Glutamatergic neuron (in vitro differentiated cells): Measurements from ENCODE around the gene ZNF853. TPM values are rescaled to one million over a fixed set of nuclear protein-coding genes. Genes with fewer than 3 reads are reported as not detected.

Experiments
- DNase-seq: peaks from one replicate; pipeline ENCODE4 v3.0.0; 2022
- H3K27ac Mint-ChIP-seq: one replicate; pipeline ENCODE4 v1.8.0; 2020; ENCODE audit warnings: mild to moderate bottlenecking, mixed read lengths, inconsistent platforms; ENCODE audit not compliant: unreplicated experiment
- H3K27me3 Mint-ChIP-seq: one replicate; pipeline ENCODE4 v1.8.0; 2020; ENCODE audit warnings: mild to moderate bottlenecking, moderate library complexity, mixed read lengths, inconsistent platforms; ENCODE audit not compliant: unreplicated experiment
- H3K36me3 Mint-ChIP-seq: one replicate; pipeline ENCODE4 v1.8.0; 2020; ENCODE audit warnings: mild to moderate bottlenecking, mixed read lengths, inconsistent platforms; ENCODE audit not compliant: unreplicated experiment
- H3K4me1 Mint-ChIP-seq: one replicate; pipeline ENCODE4 v1.8.0; 2020; ENCODE audit warnings: mild to moderate bottlenecking, low read depth, mixed read lengths, inconsistent platforms; ENCODE audit not compliant: unreplicated experiment
- H3K4me3 Mint-ChIP-seq: one replicate; pipeline ENCODE4 v1.8.0; 2020; ENCODE audit warnings: mild to moderate bottlenecking, mixed read lengths, inconsistent platforms; ENCODE audit not compliant: unreplicated experiment
- H3K9me3 Mint-ChIP-seq: one replicate; pipeline ENCODE4 v1.8.0; 2020; ENCODE audit warnings: mild to moderate bottlenecking, moderate library complexity, mixed read lengths, inconsistent platforms; ENCODE audit not compliant: unreplicated experiment
- total RNA-seq: library from RNA; stranded (reverse); fragmentation: NEBNext Ultra II Directional; extraction: Animal tissue kit (Norgen Biotek cat#: 25700); gene quantifications from one replicate; pipeline ENCODE4 v1.2.1, GENCODE V29; 2021; ENCODE audit not compliant: unreplicated experiment
- TF ChIP-seq, protein P1 (sequence below): fragments of 200-600 bp; sonication (generic); IDR thresholded peaks from one replicate; pipeline ENCODE4 v1.5.0; 2021; ENCODE audit not compliant: partially characterized antibody, unreplicated experiment

ZNF853 gene
- total RNA-seq, 1 donor from 2014 or later, result 5.5 TPM

- no peaks in the 10 kb centered on the region for H3K4me1 Mint-ChIP-seq
- no peak for DNase-seq
- peaks cover 6% of the 10 kb centered on the region for H3K27me3 Mint-ChIP-seq
- H3K27ac Mint-ChIP-seq, result no peak overlapping the region
- TF ChIP-seq, protein P1, sequence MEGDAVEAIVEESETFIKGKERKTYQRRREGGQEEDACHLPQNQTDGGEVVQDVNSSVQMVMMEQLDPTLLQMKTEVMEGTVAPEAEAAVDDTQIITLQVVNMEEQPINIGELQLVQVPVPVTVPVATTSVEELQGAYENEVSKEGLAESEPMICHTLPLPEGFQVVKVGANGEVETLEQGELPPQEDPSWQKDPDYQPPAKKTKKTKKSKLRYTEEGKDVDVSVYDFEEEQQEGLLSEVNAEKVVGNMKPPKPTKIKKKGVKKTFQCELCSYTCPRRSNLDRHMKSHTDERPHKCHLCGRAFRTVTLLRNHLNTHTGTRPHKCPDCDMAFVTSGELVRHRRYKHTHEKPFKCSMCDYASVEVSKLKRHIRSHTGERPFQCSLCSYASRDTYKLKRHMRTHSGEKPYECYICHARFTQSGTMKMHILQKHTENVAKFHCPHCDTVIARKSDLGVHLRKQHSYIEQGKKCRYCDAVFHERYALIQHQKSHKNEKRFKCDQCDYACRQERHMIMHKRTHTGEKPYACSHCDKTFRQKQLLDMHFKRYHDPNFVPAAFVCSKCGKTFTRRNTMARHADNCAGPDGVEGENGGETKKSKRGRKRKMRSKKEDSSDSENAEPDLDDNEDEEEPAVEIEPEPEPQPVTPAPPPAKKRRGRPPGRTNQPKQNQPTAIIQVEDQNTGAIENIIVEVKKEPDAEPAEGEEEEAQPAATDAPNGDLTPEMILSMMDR, result no peak
- no peak overlapping the region for H3K4me3 Mint-ChIP-seq
- H3K36me3 Mint-ChIP-seq, result no peaks in the 10 kb centered on the region
- H3K9me3 Mint-ChIP-seq, result peaks cover 2% of the 10 kb centered on the region
These were observed 8.4 kb upstream of the ZNF853 start for GRCh38 chr7:6606866-6607583.

DNA sequence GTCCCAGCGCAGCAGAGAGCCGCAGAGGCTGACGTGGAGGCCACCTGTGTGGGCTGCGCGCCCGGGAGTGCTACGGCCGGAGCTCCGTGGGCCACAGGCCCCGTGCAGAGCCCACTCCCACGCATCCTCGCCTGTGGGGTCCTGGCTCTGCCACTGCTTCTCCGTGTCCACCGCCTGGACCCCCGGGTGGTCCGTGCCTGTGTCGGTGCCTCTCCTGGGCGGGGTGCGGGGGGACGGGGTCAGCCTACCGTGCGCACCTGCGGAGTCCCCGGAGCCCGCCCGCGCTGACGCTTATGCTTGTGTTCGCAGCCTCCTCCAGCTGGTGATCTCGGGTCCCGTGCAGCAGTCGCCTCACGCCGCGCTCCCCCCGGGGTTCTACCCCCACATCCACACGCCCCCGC lies 7.8 kb upstream of the ZNF853 start:
- H3K4me1 Mint-ChIP-seq, result no peaks in the 10 kb centered on the region
- TF ChIP-seq, protein P1, result no peak
- H3K36me3 Mint-ChIP-seq, result no peaks in the 10 kb centered on the region
- H3K27ac Mint-ChIP-seq, result no peak overlapping the region
- H3K27me3 Mint-ChIP-seq, result peaks cover 6% of the 10 kb centered on the region
- no peak for DNase-seq
- no peak overlapping the region for H3K4me3 Mint-ChIP-seq
- H3K9me3 Mint-ChIP-seq, result peaks cover 2% of the 10 kb centered on the region

DNA sequence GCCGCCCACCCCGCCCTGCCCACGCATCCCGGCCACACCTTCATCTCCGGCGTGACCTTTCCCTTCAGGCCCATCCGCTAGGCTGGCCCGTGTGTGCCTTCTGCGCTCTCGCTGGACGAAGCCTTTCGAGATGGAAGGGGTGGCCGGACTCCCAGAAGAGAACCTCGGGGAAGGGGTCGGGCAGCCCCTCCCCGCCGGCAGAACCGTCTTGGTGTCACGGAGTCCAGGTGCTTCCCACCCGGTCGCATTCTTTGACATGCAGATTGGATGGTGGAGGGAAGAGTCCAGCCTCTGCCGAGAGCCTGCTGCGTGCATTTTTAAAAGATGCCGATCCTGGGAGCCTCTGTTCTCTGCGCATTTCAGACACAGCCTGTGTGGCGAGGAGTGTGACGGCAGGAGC lies 7.3 kb upstream of the ZNF853 start:
- Mint-ChIP-seq H3K9me3 (peaks cover 2% of the 10 kb centered on the region), H3K27me3 (peaks cover 8% of the 10 kb centered on the region), H3K4me1 (no peaks in the 10 kb centered on the region), H3K36me3 (no peaks in the 10 kb centered on the region), H3K27ac (no peak overlapping the region), H3K4me3 (no peak overlapping the region)
- TF ChIP-seq, protein P1, result no peak
- no peak for DNase-seq

- DNase-seq, result no peak
- Mint-ChIP-seq H3K36me3 (no peaks in the 10 kb centered on the region), H3K27me3 (peaks cover 8% of the 10 kb centered on the region), H3K27ac (no peak overlapping the region), H3K4me1 (no peaks in the 10 kb centered on the region), H3K9me3 (peaks cover 2% of the 10 kb centered on the region), H3K4me3 (no peak overlapping the region)
- TF ChIP-seq, protein P1, result no peak
These were observed 6.6 kb upstream of the ZNF853 start for GRCh38 chr7:6608794-6609193.

DNA sequence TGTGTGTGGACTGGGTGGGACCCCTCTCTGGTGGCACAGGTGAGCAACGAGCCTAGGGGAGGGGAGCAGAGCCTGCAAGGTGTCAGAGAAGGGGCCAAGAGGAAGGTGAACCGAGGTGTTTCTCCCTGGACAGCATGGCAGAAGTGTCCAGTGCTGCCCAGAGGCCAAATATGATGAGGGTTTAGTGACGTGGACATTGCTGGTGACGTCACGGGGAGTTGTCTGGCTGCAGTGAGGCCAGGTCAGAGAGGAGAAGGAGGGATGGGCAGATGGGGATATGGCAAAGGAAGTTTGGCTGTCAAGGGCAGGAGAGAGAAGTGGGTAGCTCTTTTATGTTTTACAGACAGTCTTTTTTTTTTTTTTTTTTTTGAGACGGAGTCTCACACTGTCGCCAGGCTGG lies 2.6 kb upstream of the ZNF853 start:
- Mint-ChIP-seq H3K4me3 (no peak overlapping the region), H3K4me1 (peaks cover 2% of the 10 kb centered on the region), H3K27me3 (peaks cover 8% of the 10 kb centered on the region), H3K27ac (no peak overlapping the region), H3K36me3 (no peaks in the 10 kb centered on the region), H3K9me3 (peaks cover 3% of the 10 kb centered on the region)
- no peak for DNase-seq
- TF ChIP-seq, protein P1, result no peak
